Right lobe of liver (tissue), 4 donors: ENCODE data around the gene FGGY.

Source experiments
- POLR2A ChIP-seq: fragments of 450-650 bp; IDR thresholded peaks from one replicate; pipeline ENCODE4 v1.6.1; 2017; ENCODE audit warnings: antibody characterized with exemption, mild to moderate bottlenecking
- TF ChIP-seq, protein P1 (sequence below), 4 donors: fragments of 200-600 bp in 3 of 4; fragments of 450-650 bp in 1 of 4; IDR thresholded peaks; one replicate each; pipeline versions ENCODE4 v1.5.1 to v1.8.0; 2016 to 2022; ENCODE audit warnings: antibody characterized with exemption in 4 of 4, mild to moderate bottlenecking in 2 of 4
- donor health status: DM: no; HTN: no; CAD: no.
- donor health status: DM: no; HTN: no; CAD: no.
- donor health status: DM: no; HTN: yes; CAD: no.

DNA sequence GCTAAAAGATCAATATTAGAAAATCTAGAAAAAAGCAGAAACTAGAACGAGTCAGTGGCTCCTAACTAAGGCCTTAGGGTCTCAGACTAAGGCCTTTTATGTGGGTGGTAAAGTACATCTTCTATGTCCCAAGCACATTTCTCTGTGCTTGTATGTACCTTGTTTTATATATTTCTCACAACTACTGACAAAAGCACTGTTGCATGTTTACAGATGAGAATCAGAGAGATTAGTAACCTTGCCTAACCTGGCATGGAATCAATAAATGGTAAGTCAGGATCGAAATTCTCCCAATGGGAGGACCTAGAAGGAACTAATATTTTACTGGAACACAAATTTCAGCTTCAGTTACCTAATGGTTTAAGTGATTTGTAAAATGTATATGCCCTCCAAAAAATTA, 160.9 kb downstream of the FGGY start:
- TF ChIP-seq, protein P1, sequence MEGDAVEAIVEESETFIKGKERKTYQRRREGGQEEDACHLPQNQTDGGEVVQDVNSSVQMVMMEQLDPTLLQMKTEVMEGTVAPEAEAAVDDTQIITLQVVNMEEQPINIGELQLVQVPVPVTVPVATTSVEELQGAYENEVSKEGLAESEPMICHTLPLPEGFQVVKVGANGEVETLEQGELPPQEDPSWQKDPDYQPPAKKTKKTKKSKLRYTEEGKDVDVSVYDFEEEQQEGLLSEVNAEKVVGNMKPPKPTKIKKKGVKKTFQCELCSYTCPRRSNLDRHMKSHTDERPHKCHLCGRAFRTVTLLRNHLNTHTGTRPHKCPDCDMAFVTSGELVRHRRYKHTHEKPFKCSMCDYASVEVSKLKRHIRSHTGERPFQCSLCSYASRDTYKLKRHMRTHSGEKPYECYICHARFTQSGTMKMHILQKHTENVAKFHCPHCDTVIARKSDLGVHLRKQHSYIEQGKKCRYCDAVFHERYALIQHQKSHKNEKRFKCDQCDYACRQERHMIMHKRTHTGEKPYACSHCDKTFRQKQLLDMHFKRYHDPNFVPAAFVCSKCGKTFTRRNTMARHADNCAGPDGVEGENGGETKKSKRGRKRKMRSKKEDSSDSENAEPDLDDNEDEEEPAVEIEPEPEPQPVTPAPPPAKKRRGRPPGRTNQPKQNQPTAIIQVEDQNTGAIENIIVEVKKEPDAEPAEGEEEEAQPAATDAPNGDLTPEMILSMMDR (IDR thresholded peaks at IDR 0.05): no peak
- TF ChIP-seq POLR2A: no peak
